Measurements from ENCODE around the gene KCTD11. TPM values are rescaled to one million over a fixed set of nuclear protein-coding genes. Genes with fewer than 3 reads are reported as not detected.

Gene KCTD11
- total RNA-seq, 1 experiment from 2014 or later, result 8.5 TPM

DNA sequence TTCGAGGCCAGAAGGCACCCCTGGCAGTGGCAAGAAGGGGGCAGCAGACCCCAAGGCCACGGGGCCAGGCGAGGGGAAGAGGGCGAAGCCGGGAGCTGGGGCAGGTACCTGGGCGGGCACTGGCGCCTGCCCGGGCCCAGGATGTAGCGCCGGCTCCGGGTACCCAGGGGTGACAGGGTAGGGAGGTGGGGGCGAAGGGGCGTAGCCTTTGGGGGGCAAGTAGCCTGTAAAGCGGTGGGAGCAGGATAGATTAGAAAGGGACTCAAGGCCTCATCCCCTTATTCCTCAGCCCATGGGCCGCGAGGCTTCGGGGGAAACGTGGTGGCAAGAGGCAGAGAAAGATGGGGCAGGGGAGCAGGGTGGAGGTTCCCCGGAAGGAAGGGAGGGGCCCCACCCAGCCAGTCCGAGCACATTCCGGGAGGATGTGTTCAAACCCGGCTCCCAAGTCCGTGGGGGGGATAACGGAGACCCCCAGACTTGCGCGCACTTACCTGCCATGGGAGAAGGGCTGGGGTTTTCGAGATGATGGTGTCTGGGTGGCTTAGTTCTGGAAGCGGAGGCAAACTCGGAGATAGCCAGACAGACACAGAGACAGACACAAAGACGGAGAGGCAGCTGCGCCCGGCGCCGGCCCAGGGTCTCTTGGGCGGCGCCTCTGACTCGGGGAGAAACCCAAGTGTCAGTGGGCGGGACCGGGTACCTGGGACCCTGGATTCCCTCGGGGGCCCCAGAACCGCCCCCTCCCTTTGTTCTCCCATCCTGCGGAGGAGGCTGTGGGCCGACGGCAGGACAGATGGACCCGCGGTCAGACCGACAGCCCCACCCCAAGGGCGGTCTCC lies 41.9 kb downstream of the KCTD11 start:
- TF ChIP-seq, protein P1, sequence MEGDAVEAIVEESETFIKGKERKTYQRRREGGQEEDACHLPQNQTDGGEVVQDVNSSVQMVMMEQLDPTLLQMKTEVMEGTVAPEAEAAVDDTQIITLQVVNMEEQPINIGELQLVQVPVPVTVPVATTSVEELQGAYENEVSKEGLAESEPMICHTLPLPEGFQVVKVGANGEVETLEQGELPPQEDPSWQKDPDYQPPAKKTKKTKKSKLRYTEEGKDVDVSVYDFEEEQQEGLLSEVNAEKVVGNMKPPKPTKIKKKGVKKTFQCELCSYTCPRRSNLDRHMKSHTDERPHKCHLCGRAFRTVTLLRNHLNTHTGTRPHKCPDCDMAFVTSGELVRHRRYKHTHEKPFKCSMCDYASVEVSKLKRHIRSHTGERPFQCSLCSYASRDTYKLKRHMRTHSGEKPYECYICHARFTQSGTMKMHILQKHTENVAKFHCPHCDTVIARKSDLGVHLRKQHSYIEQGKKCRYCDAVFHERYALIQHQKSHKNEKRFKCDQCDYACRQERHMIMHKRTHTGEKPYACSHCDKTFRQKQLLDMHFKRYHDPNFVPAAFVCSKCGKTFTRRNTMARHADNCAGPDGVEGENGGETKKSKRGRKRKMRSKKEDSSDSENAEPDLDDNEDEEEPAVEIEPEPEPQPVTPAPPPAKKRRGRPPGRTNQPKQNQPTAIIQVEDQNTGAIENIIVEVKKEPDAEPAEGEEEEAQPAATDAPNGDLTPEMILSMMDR (IDR thresholded peaks at IDR 0.05; ENCODE audit: unreplicated experiment), result no peak
- Mint-ChIP-seq H3K4me3 (ENCODE audit: low read depth, unreplicated experiment) (peak overlapping the region; percentile 82), H3K9me3 (ENCODE audit: low read depth, unreplicated experiment) (no peaks in the 10 kb centered on the region), H3K27ac (ENCODE audit: unreplicated experiment) (no peak overlapping the region), H3K27me3 (ENCODE audit: unreplicated experiment) (no peaks in the 10 kb centered on the region), H3K36me3 (ENCODE audit: insufficient read depth, unreplicated experiment) (peaks cover 20% of the 10 kb centered on the region), H3K4me1 (ENCODE audit: low read depth, unreplicated experiment) (peaks cover 8% of the 10 kb centered on the region)
- CTCF ChIA-PET, result interaction anchor here (0.6 to 1.4 kb wide), 3 partner anchors 10 to 38 kb away, joined by 3 to 6 read pairs (median 3); partner anchors contain the start of gene TMEM256
- intact Hi-C loops (cut with micrococcal nuclease; ENCODE audit: unreplicated experiment), result no loop called here
- TSS peak; percentile 26 for BruUV-seq (replicated peaks)
- DNase-seq, result peak; percentile 28

DNA sequence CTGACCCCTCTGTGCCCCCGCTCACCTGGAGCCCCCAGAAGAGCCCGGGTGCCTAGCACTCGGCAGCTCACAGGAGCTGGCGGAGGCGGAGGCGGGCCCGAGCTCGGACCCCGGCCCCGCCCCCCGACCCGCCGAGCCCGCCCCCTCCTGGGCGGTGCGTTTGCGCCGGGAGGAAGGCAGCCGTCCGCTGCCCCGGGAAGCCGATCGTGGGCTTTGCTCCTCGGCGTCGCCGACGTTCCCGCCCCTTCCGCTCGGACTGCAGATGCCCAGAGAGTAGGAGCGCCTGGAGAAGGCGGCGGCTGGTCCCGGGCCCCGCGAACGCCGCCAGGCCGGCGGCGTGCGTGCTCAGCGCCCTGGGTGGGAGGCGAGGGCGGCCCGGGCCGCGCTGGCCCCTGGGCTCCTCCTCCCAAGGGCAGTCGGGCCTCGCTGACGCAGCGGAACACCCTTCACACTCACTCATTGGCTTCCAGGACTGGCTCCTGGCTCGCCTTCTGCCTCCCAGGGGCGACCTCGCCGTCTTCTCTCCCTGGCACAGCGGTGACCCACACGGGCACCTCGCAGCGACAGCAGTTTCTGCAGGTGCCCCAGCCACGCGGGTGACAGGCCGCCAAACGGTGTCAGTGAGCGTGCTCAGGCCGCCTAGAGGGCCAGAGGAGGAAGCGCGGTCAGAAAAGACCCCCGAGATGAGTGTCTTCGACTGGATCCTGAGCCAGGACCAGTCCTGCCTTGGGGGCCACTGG lies 42.7 kb downstream of the KCTD11 start, which contains the start of gene PLSCR3:
Gene PLSCR3, minus strand, starts transcription at position 74 of the 740 bp plus-strand sequence. CDS start 415 bp downstream, outside the sequence.
- CTCF ChIA-PET, result interaction anchor here (0.6 to 1.4 kb wide), 4 partner anchors 9 to 136 kb away, joined by 3 to 6 read pairs (median 4); partner anchors contain the start of gene TMEM256
- Mint-ChIP-seq H3K9me3 (ENCODE audit: low read depth, unreplicated experiment) (no peaks in the 10 kb centered on the region), H3K4me1 (ENCODE audit: low read depth, unreplicated experiment) (peaks cover 8% of the 10 kb centered on the region), H3K27me3 (ENCODE audit: unreplicated experiment) (no peaks in the 10 kb centered on the region), H3K36me3 (ENCODE audit: insufficient read depth, unreplicated experiment) (peaks cover 20% of the 10 kb centered on the region), H3K4me3 (ENCODE audit: low read depth, unreplicated experiment) (peak within 1 kb of the TSS; percentile 82), H3K27ac (ENCODE audit: unreplicated experiment) (peak within 1 kb of the TSS; percentile 35)
- TF ChIP-seq, protein P1 (IDR thresholded peaks at IDR 0.05; ENCODE audit: unreplicated experiment), result peak; percentile 35
- intact Hi-C loops (cut with micrococcal nuclease; ENCODE audit: unreplicated experiment), result no loop called here
- BruUV-seq (replicated peaks), result no TSS peak
- peak; percentile 86 for DNase-seq

DNA sequence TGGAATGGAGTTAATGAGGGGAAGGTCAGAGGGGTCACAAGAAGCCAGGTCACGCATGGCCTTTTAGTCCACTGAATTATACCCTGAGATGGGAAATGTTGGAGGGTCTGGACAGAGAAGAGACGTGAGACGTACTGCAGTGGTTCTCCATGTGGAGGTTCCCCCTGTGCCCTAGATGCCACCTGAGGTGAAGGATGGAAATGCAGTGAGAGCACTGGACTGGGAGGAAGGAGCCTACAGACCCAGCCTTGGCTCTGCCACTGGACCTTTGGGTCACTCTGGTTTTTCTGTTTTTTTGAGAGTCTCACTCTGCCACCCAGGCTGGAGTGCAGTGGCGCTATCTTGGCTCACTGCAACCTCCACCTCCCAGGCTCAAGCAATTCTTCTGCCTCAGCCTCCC lies 44.2 kb downstream of the KCTD11 start:
- Mint-ChIP-seq H3K36me3 (ENCODE audit: insufficient read depth, unreplicated experiment) (peaks cover 24% of the 10 kb centered on the region), H3K9me3 (ENCODE audit: low read depth, unreplicated experiment) (no peaks in the 10 kb centered on the region), H3K4me1 (ENCODE audit: low read depth, unreplicated experiment) (peaks cover 8% of the 10 kb centered on the region), H3K4me3 (ENCODE audit: low read depth, unreplicated experiment) (no peak overlapping the region), H3K27ac (ENCODE audit: unreplicated experiment) (no peak overlapping the region), H3K27me3 (ENCODE audit: unreplicated experiment) (no peaks in the 10 kb centered on the region)
- CTCF ChIA-PET, result no interaction called here
- BruUV-seq (replicated peaks), result no TSS peak
- no peak for DNase-seq
- intact Hi-C loops (cut with micrococcal nuclease; ENCODE audit: unreplicated experiment), result no loop called here
- TF ChIP-seq, protein P1 (IDR thresholded peaks at IDR 0.05; ENCODE audit: unreplicated experiment), result no peak

DNA sequence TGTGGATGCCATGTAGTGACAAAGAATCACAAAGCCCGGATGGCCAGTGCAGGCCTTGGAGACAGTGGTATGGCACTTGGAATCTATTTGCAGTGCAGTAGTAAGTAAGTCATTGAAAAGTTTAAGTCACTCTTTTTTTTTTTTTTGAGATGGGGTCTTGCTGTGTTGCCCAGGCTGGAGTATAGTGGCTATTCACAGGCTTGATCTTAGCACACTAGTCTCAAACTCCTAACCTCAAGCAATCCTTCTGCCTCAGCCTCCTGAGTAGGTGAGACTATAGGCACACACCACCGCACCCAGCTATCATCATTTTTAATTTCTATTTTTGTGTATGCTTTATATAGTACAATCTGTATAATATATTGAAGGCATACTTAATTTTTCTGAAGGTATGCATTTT lies 46.6 kb downstream of the KCTD11 start:
- Mint-ChIP-seq H3K4me1 (ENCODE audit: low read depth, unreplicated experiment) (peaks cover 8% of the 10 kb centered on the region), H3K27me3 (ENCODE audit: unreplicated experiment) (no peaks in the 10 kb centered on the region), H3K36me3 (ENCODE audit: insufficient read depth, unreplicated experiment) (peaks cover 29% of the 10 kb centered on the region), H3K27ac (ENCODE audit: unreplicated experiment) (no peak overlapping the region), H3K9me3 (ENCODE audit: low read depth, unreplicated experiment) (no peaks in the 10 kb centered on the region), H3K4me3 (ENCODE audit: low read depth, unreplicated experiment) (no peak overlapping the region)
- BruUV-seq (replicated peaks), result no TSS peak
- CTCF ChIA-PET, result no interaction called here
- DNase-seq, result no peak
- TF ChIP-seq, protein P1 (IDR thresholded peaks at IDR 0.05; ENCODE audit: unreplicated experiment), result no peak
- intact Hi-C loops (cut with micrococcal nuclease; ENCODE audit: unreplicated experiment), result no loop called here

All from Calu3 (cell line).